Mucosa of stomach (tissue), 1 donor: ENCODE measurements around the gene TRAK1.

Source experiments
- H3K27me3 ChIP-seq: one replicate; pipeline ENCODE4 v1.7.0; 2013; ENCODE audit warnings: mild to moderate bottlenecking, low read length; ENCODE audit not compliant: control insufficient read depth, insufficient read depth
- H3K36me3 ChIP-seq: one replicate; pipeline ENCODE4 v1.7.0; 2013; ENCODE audit warnings: low read length; ENCODE audit not compliant: control insufficient read depth, insufficient read depth
- H3K4me1 ChIP-seq: one replicate; pipeline ENCODE4 v1.7.0; 2013; ENCODE audit warnings: mild to moderate bottlenecking, low read length; ENCODE audit not compliant: control insufficient read depth, insufficient read depth
- H3K4me3 ChIP-seq: one replicate; pipeline ENCODE4 v1.7.0; 2013; ENCODE audit warnings: low read length
- H3K9ac ChIP-seq: one replicate; pipeline ENCODE4 v1.7.0; 2013; ENCODE audit warnings: mild to moderate bottlenecking, low read length, moderate library complexity
- H3K9me3 ChIP-seq: one replicate; pipeline ENCODE4 v1.7.0; 2013; ENCODE audit warnings: mild to moderate bottlenecking, low read length, moderate library complexity; ENCODE audit not compliant: control insufficient read depth
- donor health status: Pancreatic carcinoma.

TRAK1 gene

DNA sequence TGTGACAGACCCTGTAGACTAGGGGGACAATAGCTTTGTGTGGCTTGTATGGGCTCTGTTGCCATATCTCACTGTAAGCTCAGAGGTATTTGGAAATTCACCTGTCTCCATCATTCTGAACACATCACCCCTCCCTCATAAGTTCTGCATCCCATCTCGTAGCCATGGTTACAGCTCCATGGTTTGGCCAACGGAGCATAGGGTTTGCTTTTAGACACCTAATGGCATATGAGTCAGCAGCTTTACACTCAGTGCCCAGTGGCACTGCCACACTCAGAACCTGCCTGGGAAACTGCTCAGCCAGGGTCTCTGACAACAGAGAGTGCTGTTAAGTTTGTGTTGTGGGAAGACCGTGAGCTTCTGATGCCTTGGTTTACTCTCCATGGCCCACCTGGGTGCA lies 107.6 kb downstream of the TRAK1 start:
- Histone ChIP-seq H3K4me3 (no peak overlapping the region), H3K9ac (no peak overlapping the region), H3K9me3 (no peaks in the 10 kb centered on the region), H3K36me3 (peaks cover 26% of the 10 kb centered on the region), H3K4me1 (no peaks in the 10 kb centered on the region), H3K27me3 (no peaks in the 10 kb centered on the region)

DNA sequence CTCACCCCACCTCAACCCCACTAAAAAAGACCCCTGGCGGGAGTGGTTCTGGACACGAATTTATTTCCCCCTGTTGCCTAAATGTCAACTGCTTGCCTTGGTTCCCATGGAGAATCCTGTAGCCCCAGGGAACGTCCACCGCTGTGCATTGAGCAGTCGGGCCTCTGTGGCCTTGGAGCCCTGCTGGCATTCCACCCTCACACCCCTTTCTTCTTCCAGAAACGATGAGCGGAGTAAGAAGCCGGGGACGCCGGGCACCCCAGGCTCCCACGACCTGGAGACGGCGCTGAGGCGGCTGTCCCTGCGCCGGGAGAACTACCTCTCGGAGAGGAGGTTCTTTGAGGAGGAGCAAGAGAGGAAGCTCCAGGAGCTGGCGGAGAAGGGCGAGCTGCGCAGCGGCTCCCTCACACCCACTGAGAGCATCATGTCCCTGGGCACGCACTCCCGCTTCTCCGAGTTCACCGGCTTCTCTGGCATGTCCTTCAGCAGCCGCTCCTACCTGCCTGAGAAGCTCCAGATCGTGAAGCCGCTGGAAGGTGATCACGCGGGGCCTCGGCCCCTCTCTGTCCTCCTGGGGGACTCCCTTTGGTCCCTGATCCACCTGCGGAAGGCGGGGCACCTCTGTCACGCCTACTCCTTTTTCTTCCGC lies 111.2 kb downstream of the TRAK1 start:
- Histone ChIP-seq H3K4me1 (no peaks in the 10 kb centered on the region), H3K9me3 (no peaks in the 10 kb centered on the region), H3K27me3 (no peaks in the 10 kb centered on the region), H3K36me3 (peaks cover 13% of the 10 kb centered on the region), H3K9ac (no peak overlapping the region), H3K4me3 (no peak overlapping the region)

- Histone ChIP-seq H3K9ac (no peak overlapping the region), H3K9me3 (no peaks in the 10 kb centered on the region), H3K27me3 (no peaks in the 10 kb centered on the region), H3K36me3 (peaks cover 15% of the 10 kb centered on the region), H3K4me3 (no peak overlapping the region), H3K4me1 (no peaks in the 10 kb centered on the region)
Observed at GRCh38 chr3:42204867-42205599, 113.9 kb downstream of the TRAK1 start.

- Histone ChIP-seq H3K4me3 (no peak overlapping the region), H3K4me1 (no peaks in the 10 kb centered on the region), H3K9ac (no peak overlapping the region), H3K36me3 (peaks cover 11% of the 10 kb centered on the region), H3K9me3 (no peaks in the 10 kb centered on the region), H3K27me3 (no peaks in the 10 kb centered on the region)
Observed at GRCh38 chr3:42205800-42206514, 114.8 kb downstream of the TRAK1 start.

GRCh38 chr3:42209917-42210316 lies 118.8 kb downstream of the TRAK1 start:
- Histone ChIP-seq H3K27me3 (no peaks in the 10 kb centered on the region), H3K9ac (no peak overlapping the region), H3K9me3 (no peaks in the 10 kb centered on the region), H3K4me1 (peaks cover 12% of the 10 kb centered on the region), H3K4me3 (no peak overlapping the region), H3K36me3 (peaks cover 16% of the 10 kb centered on the region)

GRCh38 chr3:42210726-42211125 lies 119.6 kb downstream of the TRAK1 start:
- Histone ChIP-seq H3K36me3 (peaks cover 16% of the 10 kb centered on the region), H3K27me3 (no peaks in the 10 kb centered on the region), H3K9me3 (no peaks in the 10 kb centered on the region), H3K4me1 (peaks cover 12% of the 10 kb centered on the region), H3K4me3 (no peak overlapping the region), H3K9ac (no peak overlapping the region)

GRCh38 chr3:42213417-42213816 lies 122.3 kb downstream of the TRAK1 start:
- no peak overlapping the region for H3K9ac ChIP-seq
- H3K4me3 ChIP-seq = no peak overlapping the region
- peaks cover 12% of the 10 kb centered on the region for H3K4me1 ChIP-seq
- H3K27me3 ChIP-seq = no peaks in the 10 kb centered on the region
- H3K9me3 ChIP-seq = no peaks in the 10 kb centered on the region
- peaks cover 16% of the 10 kb centered on the region for H3K36me3 ChIP-seq

- H3K9me3 ChIP-seq = no peaks in the 10 kb centered on the region
- H3K4me1 ChIP-seq = peaks cover 12% of the 10 kb centered on the region
- H3K36me3 ChIP-seq = peaks cover 13% of the 10 kb centered on the region
Observed at GRCh38 chr3:42214064-42214463, 122.9 kb downstream of the TRAK1 start.

DNA sequence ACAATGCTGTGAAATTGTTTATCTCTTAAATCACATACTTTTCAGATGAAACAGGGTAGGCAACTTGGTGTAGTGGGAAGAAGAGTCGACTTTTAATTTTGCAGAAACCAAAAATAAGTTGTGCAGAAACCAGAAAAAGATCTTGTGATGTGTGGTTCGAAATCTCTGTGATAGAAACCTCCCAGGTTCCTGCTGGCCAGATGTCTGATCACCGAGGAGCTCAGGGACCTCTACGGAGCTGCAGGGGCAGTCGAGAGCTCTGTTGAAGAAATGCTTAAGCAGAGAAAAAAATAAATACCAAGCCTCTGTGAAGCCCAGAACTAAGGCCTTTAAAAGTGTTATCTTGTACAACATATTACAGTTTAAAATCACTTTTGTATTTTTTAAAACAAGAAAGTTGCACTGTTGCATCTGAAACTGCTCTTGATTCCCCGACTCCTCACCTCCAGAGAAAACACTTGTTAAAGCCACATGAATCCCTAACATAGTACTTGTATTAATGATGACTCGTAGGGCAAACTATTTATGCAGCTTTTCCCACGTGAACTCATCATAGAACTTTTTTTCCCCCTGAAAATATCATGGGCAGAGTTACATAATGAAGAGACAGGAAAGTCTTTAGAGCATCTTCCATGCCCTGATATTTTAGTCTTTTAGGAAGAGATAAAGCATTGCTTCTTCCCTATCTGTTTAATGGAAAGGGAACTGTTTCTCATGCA lies 123.6 kb downstream of the TRAK1 start:
- Histone ChIP-seq H3K4me1 (peaks cover 12% of the 10 kb centered on the region), H3K36me3 (peaks cover 6% of the 10 kb centered on the region), H3K27me3 (no peaks in the 10 kb centered on the region)

More at GRCh38 chr3:42214064-42214463, 122.9 kb downstream of the TRAK1 start:
- Histone ChIP-seq H3K9ac (no peak overlapping the region), H3K4me3 (no peak overlapping the region), H3K27me3 (no peaks in the 10 kb centered on the region)

DNA sequence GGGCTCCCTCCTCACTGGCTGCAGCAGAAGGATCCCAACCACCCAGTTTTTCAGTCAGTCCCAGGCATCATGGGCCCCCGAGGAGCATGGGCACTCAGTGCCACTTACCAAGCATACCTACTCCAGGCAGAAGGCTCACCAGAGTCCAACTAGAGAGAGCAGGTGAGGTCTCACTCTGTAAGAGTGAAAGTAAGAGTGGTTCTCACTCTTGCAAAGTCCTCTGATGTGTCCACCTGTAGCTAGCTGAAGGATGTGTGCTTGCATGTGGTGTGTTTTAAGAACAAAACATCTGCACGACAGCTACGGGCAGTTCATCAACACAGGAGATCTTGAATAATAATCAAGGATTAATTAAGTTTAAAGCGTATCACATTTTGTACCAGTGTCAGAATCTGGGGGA lies 125.1 kb downstream of the TRAK1 start:
- H3K27me3 ChIP-seq = no peaks in the 10 kb centered on the region
- H3K9ac ChIP-seq = no peak overlapping the region
- H3K4me3 ChIP-seq = no peak overlapping the region
- H3K36me3 ChIP-seq = peaks cover 16% of the 10 kb centered on the region
- peaks cover 12% of the 10 kb centered on the region for H3K4me1 ChIP-seq
- no peaks in the 10 kb centered on the region for H3K9me3 ChIP-seq

More for the DNA sequence above, 123.6 kb downstream of the TRAK1 start:
- H3K9ac ChIP-seq = no peak overlapping the region
- no peak overlapping the region for H3K4me3 ChIP-seq
- no peaks in the 10 kb centered on the region for H3K9me3 ChIP-seq

DNA sequence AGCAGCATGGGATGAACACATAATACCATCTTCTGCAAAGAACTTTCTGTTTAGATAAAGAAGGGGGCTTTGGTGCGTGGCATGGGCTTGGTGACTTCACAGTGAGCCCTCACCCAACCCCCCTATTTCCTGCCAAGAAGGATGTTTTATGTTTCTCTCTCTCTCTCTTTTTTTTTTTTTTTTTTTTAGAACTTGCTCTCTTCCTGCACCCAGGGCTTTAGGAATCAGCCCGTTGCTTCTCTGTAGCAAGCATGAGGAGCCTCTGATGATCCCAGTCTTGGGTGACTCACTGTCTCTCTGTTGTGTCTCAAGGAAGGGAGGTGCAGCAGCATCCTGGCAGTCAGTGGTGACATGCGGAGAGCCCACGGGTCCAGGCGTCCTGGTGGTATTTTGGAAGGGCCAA lies 125.8 kb downstream of the TRAK1 start:
- Histone ChIP-seq H3K4me3 (no peak overlapping the region), H3K9ac (no peak overlapping the region), H3K9me3 (no peaks in the 10 kb centered on the region), H3K4me1 (peaks cover 12% of the 10 kb centered on the region), H3K27me3 (no peaks in the 10 kb centered on the region), H3K36me3 (peaks cover 18% of the 10 kb centered on the region)
